Transverse colon (tissue), 4 donors: Measurements from ENCODE around the gene CACNA1C. TPM values are rescaled to one million over a fixed set of nuclear protein-coding genes. Genes with fewer than 3 reads are reported as not detected.
"Not testable (repeated sequence)": the region's sequence is repeated elsewhere in the genome, so short reads cannot be mapped to it uniquely, and the experiment has no call there.

Source experiments
- DNase-seq: peaks from one replicate; pipeline ENCODE4 v3.0.0-alpha.2; 2019
- H3K27ac ChIP-seq, 4 donors: fragments of 200-600 bp; sonication (generic); 2 replicates each; pipeline ENCODE4 v1.5.1; 2016 to 2018; ENCODE audit warnings: inconsistent platforms in 4 of 4
- H3K27me3 ChIP-seq: fragments of 200-600 bp; sonication (generic); 2 replicates; pipeline ENCODE4 v1.5.1; 2017; ENCODE audit warnings: inconsistent platforms
- H3K36me3 ChIP-seq, 4 donors: fragments of 200-600 bp; sonication (generic); 2 replicates each; pipeline ENCODE4 v1.5.1; 2017 to 2019; ENCODE audit warnings: inconsistent platforms in 4 of 4
- H3K4me1 ChIP-seq, 4 donors: fragments of 200-600 bp; sonication (generic); 2 replicates each; pipeline ENCODE4 v1.5.1; 2017 to 2020; ENCODE audit warnings: inconsistent platforms in 4 of 4
- H3K4me3 ChIP-seq, 4 donors: fragments of 200-600 bp; sonication (generic); 1 replicate in 1 of 4; 2 replicates in 3 of 4; pipeline versions ENCODE4 v1.5.1 to v1.6.1; 2017 to 2019; ENCODE audit warnings: inconsistent platforms in 4 of 4
- H3K9me3 ChIP-seq, 2 donors: fragments of 200-600 bp; sonication (generic); 2 replicates each; pipeline ENCODE4 v1.5.1; 2017 to 2019; ENCODE audit warnings: inconsistent platforms in 2 of 2
- EP300 ChIP-seq: sonication (generic); formaldehyde crosslinking; IDR thresholded peaks from one replicate; pipeline ENCODE4 v1.6.1; 2017; ENCODE audit warnings: antibody characterized with exemption, low read depth
- POLR2A ChIP-seq: fragments of 450-650 bp; IDR thresholded peaks from one replicate; pipeline ENCODE4 v1.6.1; 2016; ENCODE audit warnings: antibody characterized with exemption, mild to moderate bottlenecking, moderate library complexity
- POLR2AphosphoS5 ChIP-seq, 3 donors: sonication (generic); formaldehyde crosslinking; IDR thresholded peaks; one replicate each; pipeline ENCODE4 v1.6.1; 2016; ENCODE audit warnings: antibody characterized with exemption in 3 of 3
- WGBS, 2 donors: methylation state at CpG; one replicate each; pipeline ENCODE4 v1.1.5; 2018; ENCODE audit warnings: low coverage in 1 of 2; 5-methylcytosine and 5-hydroxymethylcytosine counted together
- in situ Hi-C, 4 donors: fragments of 200-750 bp; cut with MboI; loops; one replicate each; pipeline versions ENCODE4 v1.15.0 to v1.15.1; 2017; ENCODE audit warnings: low sequenced_read_pairs in 3 of 4, low pct_ligation_motif_present in 1 of 4, low pct_unique_long_range_greater_than_20kb in 1 of 4
- intact Hi-C: fragments of 100-400 bp; cut with DNase I; formaldehyde crosslinking; loops from one replicate; pipeline ENCODE4 v1.15.1; 2023; ENCODE audit warnings: low total_unique reads
- total RNA-seq, 4 donors: library from RNA; depleted of rRNA; stranded (reverse); fragments of >200 nt; gene quantifications; one replicate each; pipeline ENCODE4 v1.1.0, GENCODE V29; 2016
- TF ChIP-seq, protein P1 (sequence below), 5 experiments: fragments of 200-600 bp in 3 of 5; fragments of 450-650 bp in 2 of 5; sonication (generic) in 3 of 5; IDR thresholded peaks; 1 replicate in 2 of 5; 2 replicates in 3 of 5; pipeline ENCODE4 v1.5.1; 2016 to 2017; ENCODE audit warnings: antibody characterized with exemption in 5 of 5, inconsistent platforms in 3 of 5, mild to moderate bottlenecking in 2 of 5, moderate library complexity in 1 of 5

Gene CACNA1C
- total RNA-seq, 4 donors from 2014 or later = 18.8 to 35.2 (median 24.8) TPM

DNA sequence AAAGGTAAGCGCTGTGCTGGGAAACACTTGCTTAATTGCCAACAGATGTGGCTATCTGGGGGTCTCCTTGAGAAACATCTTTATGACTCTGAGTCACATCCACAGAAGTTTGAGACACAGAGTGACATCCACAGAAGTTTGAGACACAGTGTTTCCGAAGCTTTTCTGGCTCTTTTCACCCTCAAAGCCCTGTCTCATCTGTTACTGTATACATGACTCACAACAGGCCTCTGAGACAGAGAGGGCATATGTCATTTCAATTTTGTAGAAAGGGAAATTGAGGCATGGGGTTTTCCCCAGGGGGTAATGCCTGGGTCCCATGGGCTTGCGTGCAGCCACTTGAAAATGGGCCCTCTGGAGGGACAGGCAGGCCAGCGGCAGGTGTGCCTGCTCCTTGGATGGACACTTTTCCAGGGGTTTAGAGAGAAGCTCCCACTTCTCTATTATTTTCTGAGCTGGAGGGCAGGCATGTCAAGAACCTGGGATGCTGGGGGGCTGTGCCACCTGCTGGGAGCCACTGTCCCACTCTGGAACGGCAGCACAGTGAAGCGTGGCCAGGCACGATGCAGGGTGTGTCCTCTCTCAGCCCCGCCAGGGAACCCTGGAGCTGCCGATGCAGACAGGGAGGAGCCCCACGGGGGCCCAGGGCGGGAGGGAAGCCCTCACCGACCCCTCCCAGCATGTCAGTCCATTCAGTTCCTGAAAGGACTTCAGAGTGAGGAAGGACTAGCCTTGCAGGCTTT, 630.7 kb downstream of the CACNA1C start:
- peaks cover 6 to 10% (median 8%) of the 10 kb centered on the region in 4 donors for H3K4me1 ChIP-seq
- no peaks in the 10 kb centered on the region for H3K9me3 ChIP-seq
- intact Hi-C loops = no loop called here
- no peaks in the 10 kb centered on the region for H3K36me3 ChIP-seq
- 43% methylated on average over 12 of the region's 12 CpGs; no CpG with 5 or more reads in 1 of the 2 donors for WGBS, 2 donors
- H3K27me3 ChIP-seq = no peaks in the 10 kb centered on the region
- in situ Hi-C loops = loop anchor here in 1 of 4 donors (10.0 kb wide), 1 partner anchor 101 kb away; no protein-coding TSS in a partner anchor
- DNase-seq = peak; percentile 33
- TF ChIP-seq, protein P1, sequence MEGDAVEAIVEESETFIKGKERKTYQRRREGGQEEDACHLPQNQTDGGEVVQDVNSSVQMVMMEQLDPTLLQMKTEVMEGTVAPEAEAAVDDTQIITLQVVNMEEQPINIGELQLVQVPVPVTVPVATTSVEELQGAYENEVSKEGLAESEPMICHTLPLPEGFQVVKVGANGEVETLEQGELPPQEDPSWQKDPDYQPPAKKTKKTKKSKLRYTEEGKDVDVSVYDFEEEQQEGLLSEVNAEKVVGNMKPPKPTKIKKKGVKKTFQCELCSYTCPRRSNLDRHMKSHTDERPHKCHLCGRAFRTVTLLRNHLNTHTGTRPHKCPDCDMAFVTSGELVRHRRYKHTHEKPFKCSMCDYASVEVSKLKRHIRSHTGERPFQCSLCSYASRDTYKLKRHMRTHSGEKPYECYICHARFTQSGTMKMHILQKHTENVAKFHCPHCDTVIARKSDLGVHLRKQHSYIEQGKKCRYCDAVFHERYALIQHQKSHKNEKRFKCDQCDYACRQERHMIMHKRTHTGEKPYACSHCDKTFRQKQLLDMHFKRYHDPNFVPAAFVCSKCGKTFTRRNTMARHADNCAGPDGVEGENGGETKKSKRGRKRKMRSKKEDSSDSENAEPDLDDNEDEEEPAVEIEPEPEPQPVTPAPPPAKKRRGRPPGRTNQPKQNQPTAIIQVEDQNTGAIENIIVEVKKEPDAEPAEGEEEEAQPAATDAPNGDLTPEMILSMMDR (IDR thresholded peaks at IDR 0.05) = no peak
- no peak for TF ChIP-seq POLR2A
- peak overlapping the region in 2 of 4 donors; percentile 6 to 24 for H3K27ac ChIP-seq
- H3K4me3 ChIP-seq = no peak overlapping the region

DNA sequence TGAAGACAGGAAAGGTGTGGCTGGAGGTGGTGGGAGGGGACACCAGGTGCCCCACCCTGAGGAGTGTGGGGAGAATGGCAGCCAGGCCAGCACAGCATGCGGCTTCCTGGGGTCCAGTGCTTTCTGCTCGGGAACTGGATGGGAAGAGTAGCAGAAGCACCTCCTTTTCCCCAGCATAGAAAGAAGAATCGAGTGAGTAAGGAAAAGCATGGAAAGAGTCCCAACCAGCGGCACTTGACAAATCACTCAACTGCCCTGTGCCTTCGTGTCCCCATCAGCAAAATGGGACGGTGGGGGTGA, 631.2 kb downstream of the CACNA1C start:
- H3K27ac ChIP-seq = peak overlapping the region in 1 of 4 donors; percentile 6
- intact Hi-C loops, H3K4me3 ChIP-seq, H3K27me3 ChIP-seq, DNase-seq, H3K36me3 ChIP-seq, H3K9me3 ChIP-seq, H3K4me1 ChIP-seq: not testable (repeated sequence)
- in situ Hi-C loops = loop anchor here in 1 of 4 donors (10.0 kb wide), 1 partner anchor 101 kb away; no protein-coding TSS in a partner anchor
- WGBS, 2 donors = 68 to 73% methylated on average over 2 to 6 of the region's 6 CpGs

DNA sequence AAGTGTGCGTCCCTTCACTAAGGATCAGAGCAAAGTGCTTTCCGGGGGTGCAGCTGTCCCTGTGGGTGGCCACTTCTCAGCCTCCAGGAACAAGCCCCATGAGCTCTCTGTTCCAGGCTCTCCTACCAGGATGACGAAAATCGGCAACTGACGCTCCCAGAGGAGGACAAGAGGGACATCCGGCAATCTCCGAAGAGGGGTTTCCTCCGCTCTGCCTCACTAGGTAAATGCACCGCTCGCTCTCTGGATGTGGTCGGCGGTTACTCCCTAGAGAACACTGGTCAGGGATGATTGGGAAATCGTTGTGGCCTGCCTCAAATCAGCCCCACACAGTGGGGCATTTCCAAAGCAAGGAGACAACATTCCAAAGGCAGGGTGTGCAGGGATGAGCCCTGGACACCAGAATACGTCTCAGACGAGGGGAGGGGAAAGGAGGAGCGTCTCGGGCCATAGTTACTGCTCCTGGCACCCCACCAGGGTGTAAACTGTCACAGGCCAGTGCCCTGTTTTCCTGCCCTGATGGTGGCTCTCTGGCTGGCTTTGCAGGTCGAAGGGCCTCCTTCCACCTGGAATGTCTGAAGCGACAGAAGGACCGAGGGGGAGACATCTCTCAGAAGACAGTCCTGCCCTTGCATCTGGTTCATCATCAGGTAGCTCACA, 633.0 kb downstream of the CACNA1C start:
- H3K27me3 ChIP-seq, H3K27ac ChIP-seq, intact Hi-C loops, H3K4me3 ChIP-seq, H3K9me3 ChIP-seq, DNase-seq, H3K36me3 ChIP-seq: not testable (repeated sequence)
- peaks cover 6 to 11% (median 8%) of the 10 kb centered on the region in 4 donors for H3K4me1 ChIP-seq
- in situ Hi-C loops = loop anchor here in 1 of 4 donors (10.0 kb wide), 1 partner anchor 99 kb away; no protein-coding TSS in a partner anchor
- WGBS, 2 donors = 87% methylated on average over 10 to 19 of the region's 20 CpGs

DNA sequence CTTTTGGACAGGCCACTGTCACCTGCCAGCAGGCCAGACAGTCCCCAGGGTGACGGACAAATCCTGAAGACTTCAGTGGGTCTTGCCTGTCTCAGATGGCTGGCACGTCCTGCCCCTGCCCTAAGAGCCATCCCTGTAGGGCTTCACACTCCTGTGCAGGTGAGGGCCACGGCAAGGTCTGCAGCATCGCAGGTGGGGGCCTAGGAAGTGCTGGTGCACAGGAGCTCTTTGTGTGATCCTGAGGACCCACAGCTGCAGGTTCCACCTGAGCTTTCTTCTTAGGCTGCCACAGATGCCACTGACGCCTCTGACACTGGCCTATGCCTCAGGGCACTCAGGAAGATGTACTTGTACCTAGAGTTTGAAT, 633.5 kb downstream of the CACNA1C start:
- 83% methylated on average over 2 of the region's 5 CpGs; no CpG with 5 or more reads in 1 of the 2 donors for WGBS, 2 donors
- Histone ChIP-seq H3K4me3 (no peak overlapping the region), H3K36me3 (no peaks in the 10 kb centered on the region), H3K4me1 (peaks cover 6 to 17% (median 8%) of the 10 kb centered on the region in 4 donors), H3K27ac (no peak overlapping the region), H3K9me3 (no peaks in the 10 kb centered on the region), H3K27me3 (no peaks in the 10 kb centered on the region)
- in situ Hi-C loops (loop anchor here in 1 of 4 donors (10.0 kb wide), 1 partner anchor 99 kb away; no protein-coding TSS in a partner anchor), intact Hi-C loops (no loop called here)
- no peak for DNase-seq
- no peak for TF ChIP-seq POLR2A
- TF ChIP-seq, protein P1 (IDR thresholded peaks at IDR 0.05) = no peak
- TF ChIP-seq POLR2AphosphoS5 (IDR thresholded peaks at IDR 0.05) = no peak
- TF ChIP-seq EP300 = no peak

DNA sequence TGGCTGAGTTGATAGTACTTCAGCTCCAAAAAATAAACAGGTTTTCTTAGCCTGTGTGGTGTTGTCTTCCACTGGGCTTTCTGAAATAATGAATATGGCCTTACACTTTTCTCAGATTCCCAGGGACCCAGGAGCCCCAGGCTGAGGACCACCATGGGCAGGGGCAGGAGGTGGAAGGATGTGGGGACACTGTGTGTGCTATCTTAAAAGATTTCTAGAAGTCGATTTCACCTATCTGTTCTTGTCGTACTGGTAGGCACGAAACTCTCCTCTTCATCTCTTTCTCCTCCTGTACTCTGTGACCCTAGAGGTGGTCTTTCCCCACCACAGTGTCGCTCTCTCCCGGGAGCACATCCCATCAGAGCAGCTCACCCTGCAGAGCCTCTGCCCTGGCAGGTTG, 634.3 kb downstream of the CACNA1C start:
- no peak for DNase-seq
- TF ChIP-seq POLR2A = no peak
- TF ChIP-seq, protein P1 (IDR thresholded peaks at IDR 0.05) = no peak
- no peak for TF ChIP-seq EP300
- no peak for TF ChIP-seq POLR2AphosphoS5 (IDR thresholded peaks at IDR 0.05)
- H3K4me3 ChIP-seq = no peak overlapping the region
- peaks cover 6 to 22% (median 10%) of the 10 kb centered on the region in 4 donors for H3K4me1 ChIP-seq
- in situ Hi-C loops (loop anchor here in 1 of 4 donors (10.0 kb wide), 1 partner anchor 98 kb away; no protein-coding TSS in a partner anchor), intact Hi-C loops (no loop called here)
- no peaks in the 10 kb centered on the region for H3K36me3 ChIP-seq
- no peaks in the 10 kb centered on the region for H3K9me3 ChIP-seq
- WGBS, 2 donors = 85% methylated on average over 5 of the region's 5 CpGs; no CpG with 5 or more reads in 1 of the 2 donors
- H3K27ac ChIP-seq = no peak overlapping the region
- no peaks in the 10 kb centered on the region for H3K27me3 ChIP-seq
